Stimulated activated CD4-positive, alpha-beta T cell treated with anti-CD3 and anti-CD28 coated beads, Interleukin-1b, Interleukin-23, amount 100 ng/mL, for 1 hour (primary cell): Measurements from ENCODE around the gene GPR42.
"Not testable (repeated sequence)": the region's sequence is repeated elsewhere in the genome, so short reads cannot be mapped to it uniquely, and the experiment has no call there.

ENCODE experiments used
- DNase-seq, 2 donors: peaks; one replicate each; pipeline ENCODE4 v3.0.0-alpha.2; 2020; ENCODE audit warnings: low read depth in 2 of 2

Gene GPR42

GRCh38 chr19:35396240-35396885 lies 25.5 kb downstream of the GPR42 start:
- no peak for DNase-seq

DNA sequence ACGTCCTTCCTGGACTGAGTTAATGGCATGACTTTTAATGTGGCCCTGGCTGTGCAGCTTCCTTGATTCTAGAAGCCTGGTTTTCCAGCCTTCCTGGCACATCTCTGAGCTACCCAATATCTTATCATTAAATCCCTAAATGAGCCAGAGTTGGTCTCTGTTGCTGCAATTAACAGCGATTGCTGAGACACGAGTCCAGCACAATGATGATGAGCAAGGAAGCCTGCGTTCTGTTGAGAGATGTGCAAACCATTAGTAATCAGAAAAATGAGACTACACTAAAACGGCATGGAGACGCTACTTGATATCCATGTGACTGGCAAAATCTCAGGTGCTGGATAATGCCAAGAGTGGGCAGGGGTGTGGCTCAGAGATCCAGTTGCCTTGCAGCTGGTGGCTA lies 26.2 kb downstream of the GPR42 start:
- DNase-seq = no peak

GRCh38 chr19:35398570-35398969 lies 27.7 kb downstream of the GPR42 start:
- no peak for DNase-seq

- no peak for DNase-seq
Observed at GRCh38 chr19:35399231-35399630, 28.4 kb downstream of the GPR42 start.

DNA sequence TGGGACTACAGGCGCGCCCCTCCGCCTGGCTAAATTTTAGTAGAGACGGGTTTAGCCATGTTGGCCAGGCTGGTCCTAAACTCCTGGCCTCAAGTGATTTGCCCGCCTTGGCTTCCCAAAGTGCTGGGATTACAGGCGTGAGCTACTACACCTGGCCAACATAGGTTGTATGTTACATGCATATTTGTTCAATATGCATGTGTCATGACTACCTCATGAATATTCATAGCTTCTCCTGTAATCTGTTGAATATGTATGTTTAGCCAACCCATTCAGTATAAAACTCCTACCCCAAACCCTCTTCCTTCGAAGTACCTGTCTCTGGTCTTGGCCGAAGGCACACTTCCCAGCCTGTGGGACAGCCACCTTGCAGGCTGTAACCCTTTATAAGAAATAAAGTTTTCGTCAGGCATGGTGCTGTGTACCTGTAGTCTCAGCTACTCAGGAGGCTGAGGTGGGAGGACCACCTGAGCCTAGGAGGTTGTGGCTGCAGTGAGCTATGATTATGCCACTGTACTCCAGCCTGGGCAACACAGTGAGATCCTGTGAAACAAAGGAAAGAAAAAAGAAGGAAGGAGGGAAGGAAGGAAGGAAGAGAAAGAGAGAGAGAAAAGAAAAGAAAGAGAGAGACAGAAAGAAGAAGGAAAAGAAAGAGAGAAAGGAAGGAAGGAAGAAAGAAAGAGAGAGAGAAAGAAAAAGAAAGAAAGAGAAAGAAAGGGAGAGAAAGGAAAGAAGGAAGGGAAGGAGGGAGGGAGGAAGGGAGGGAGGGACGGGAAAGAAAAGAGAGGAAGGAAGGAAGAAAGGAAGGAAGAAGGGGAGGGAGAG lies 29.3 kb downstream of the GPR42 start:
- no peak for DNase-seq

DNA sequence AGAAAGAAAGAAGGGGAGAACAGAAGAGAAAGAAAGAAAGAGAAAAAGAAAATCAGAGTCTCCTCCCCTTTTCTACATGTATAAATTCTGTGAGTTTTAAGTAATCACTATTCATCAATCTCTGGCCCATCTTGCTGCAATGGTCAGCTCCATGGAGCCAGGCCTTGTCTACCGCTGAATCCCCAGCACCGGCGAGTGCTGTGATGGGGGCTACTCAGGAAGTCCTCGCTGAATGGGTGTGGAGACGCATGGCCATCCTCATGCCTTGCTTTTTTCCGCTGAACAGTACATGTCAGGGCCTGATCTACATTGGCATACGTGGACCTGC lies 29.9 kb downstream of the GPR42 start:
- no peak for DNase-seq

DNA sequence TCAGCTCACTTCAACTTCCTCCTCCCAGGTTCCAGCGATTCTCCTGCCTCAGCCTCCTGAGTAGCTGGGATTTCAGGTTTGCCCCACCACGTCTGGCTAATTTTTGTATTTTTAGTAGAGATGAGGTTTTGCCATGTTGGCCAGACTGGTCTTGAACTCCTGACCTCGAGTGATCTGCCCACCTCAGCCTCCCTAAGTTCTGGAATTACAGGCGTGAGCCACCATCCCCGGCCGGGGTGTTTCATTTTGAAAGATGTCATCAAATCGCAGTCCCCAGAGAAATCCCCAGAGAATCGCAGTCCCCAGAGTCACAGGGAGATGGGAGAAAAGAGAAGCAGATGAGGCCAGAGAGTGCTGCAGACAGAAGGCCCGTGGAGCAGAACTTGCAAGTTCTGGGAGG lies 30.5 kb downstream of the GPR42 start:
- DNase-seq = not testable (repeated sequence)

GRCh38 chr19:35403116-35403760 lies 32.4 kb downstream of the GPR42 start:
- DNase-seq = no peak

DNA sequence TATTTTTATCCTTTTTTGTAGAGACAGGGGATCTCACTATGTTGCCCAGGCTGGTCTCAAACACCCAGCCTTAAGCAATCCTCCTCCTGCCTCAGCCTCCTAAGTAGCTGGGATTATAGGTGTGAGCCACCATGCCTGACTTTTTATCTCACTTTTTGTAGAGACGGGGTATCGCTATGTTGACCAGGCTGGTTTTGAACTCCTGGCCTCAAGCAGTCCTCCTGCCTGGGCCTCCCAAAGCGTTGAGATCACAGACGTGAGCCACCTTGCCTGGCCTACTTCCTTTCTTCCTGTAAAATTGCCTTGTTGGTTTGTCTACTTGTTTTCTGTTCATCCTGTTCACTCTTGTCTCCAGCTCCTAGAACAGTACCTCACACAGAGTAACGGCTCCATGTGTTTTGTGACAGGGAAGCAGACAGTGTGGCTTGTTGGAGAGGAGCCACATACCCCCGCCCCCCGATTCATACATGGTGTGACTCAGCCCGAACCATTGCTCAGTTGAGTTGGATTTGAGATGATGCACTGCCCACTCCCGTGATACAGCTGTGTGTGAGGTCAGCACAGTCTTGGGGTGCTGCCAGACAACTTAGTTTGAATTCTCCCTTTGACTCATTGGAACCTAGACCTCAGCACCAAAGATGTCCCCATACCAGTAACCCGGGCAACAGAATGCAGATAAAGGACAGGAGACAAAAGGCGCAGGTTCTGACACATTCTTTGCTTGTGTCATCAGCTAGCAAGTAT lies 34.2 kb downstream of the GPR42 start:
- no peak for DNase-seq

- DNase-seq = no peak
Observed at GRCh38 chr19:35407619-35408018, 36.8 kb downstream of the GPR42 start.

DNA sequence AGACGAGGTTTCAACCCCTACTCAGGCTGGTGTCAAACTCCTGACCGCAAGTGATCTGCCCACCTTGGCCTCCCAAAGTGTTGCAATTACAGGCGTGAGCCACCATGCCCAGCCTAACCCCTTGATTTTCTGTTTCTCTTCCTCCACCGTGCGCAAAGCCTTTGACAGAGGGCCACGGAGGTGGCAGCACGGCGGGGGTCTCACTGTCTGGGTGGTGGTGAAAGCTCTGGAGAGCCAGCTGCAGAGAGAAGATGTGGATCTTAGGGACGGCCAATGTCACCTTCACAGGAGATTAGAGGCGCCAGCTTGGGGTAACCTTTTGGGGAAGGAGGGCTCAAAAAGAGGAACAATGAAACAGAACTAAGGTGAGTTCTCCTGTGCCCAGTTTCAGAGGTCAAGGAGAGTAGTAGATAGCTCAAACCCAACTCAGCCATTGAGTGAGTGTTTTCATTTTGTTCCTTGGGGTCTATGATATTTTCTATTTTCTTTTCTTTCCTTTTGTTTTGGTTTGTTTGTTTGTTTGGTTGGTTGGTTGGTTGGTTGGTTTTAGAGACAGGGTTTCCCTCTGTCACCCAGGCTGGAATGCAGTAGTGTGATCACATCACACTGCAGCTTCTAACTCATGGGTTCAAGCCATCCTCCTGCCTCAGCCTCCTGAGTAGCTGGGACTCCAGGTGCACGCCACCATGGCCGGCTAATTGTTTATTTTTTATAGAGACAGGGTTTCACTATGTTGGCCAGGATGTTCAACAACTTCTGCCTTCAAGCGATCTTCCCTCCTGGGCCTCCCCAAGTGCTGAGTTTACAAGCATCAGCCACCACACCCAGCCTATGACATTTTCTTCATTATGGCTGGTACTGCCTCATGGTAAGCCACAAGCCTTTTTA lies 37.7 kb downstream of the GPR42 start:
- no peak for DNase-seq

- no peak for DNase-seq
Observed at GRCh38 chr19:35409191-35409590, 38.3 kb downstream of the GPR42 start.

- DNase-seq = no peak
Observed at GRCh38 chr19:35410487-35410886, 39.6 kb downstream of the GPR42 start.

DNA sequence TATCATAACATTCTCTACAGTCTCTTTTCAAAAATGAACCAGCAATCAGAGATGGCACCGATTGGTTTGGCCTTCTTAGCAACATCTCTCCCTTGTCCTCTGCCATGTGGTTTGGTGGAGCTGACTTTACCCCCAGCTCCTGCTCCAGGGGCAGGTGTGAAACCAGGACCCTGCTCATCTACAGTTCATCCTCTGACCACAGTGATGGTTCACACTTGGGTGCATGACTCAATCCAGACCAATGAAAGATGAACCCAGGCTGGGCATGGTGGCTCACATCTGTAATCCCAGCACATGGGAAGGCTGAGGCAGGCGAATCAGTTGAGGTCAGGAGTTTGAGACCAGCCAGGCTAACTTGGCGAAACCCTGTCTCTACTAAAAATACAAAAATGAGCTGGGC lies 43.6 kb downstream of the GPR42 start:
- no peak for DNase-seq

DNA sequence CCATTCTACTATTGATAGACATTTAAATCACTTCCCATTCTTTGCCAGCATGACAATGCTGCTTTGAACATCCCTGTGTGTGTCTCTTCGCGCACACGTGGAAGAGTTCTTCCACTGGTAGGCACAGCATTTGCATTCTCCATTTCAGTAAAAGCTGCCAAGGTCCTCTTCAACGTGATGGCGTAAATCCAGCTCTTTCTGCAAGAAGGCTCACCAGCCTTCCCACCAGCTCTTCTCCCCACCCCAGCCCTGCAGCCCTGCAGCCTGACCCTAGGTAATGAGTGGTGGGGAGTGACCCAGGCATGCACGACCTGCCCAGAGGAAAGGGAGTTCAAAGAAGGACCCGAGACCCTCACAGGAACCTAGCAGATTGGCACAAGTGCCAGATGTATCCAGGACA lies 45.5 kb downstream of the GPR42 start:
- no peak for DNase-seq

DNA sequence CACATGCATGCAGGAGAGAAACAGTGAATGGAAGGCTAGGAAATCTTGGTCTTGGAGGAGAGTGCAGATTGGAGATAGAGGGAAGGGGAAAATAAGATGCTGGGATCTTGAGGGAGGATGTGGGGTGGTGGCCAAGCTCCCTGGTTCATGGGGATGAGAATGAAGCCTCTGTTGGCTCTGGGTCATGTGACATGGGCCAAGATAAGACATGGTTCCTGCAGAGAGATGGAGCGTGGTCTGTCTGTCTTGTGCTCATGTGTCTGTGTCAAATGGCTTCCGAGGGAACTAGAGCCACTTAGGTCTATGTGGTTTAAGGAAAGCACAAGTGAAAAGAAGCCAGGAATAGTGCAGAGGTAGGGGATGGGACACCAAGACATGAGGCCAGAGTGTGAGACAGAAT lies 46.4 kb downstream of the GPR42 start:
- no peak for DNase-seq

DNA sequence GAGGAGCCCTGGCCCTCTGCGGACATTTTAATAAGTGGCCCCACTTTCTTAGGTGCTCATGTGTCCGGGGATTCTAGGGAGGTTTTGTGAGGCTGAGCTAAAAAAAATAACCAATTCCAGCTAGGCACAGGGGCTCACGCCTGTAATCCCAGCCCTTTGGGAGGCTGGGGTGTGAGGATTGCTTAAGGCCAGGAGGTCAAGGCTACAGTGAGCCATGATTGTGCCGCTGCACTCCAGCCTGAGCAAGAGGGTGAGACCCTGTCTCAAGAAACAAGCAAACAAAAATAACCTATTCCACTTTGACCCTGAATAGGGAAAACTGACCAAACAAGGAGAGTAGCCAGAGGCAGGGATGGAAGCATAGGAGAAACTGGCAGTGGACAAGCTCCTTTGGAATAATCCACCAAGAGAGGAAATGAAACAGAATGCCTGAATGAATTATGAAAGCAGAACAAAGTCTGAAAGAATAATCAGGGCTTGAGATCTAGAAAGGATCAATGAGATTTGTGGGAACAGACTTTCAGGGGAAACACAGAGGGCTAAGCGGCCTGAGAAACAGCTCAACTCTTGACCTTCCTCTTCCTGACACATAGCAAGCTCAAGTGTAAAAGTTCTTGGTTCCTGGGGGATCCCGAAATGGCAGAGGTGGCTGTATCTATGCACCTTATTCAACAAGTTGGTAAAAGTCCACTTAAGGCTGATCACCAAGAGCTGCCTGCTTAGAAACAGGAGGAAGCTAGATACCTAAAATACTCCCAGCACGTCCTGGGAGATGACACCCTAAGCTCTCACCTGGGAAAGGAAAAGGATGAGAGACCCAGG lies 47.1 kb downstream of the GPR42 start:
- no peak for DNase-seq

DNA sequence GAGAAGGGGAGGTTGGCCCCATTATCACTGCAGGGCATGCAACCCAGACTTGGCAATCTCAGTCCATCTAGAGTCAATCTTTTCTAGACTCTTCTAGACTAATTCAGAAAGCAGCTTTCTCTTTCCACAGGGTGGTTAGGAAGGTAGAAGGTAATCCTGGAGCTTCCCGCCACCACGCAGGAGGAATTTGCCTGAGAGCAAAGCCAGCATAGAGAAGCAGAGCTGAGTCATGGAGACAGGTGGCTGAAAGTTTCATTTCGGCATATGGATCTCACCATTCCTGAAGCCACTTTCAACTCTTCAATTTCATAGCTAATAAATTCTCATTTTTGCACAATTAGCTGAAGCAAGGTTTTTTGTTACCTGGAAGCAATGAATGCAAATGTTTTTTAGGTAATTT lies 48.2 kb downstream of the GPR42 start:
- DNase-seq = no peak

DNA sequence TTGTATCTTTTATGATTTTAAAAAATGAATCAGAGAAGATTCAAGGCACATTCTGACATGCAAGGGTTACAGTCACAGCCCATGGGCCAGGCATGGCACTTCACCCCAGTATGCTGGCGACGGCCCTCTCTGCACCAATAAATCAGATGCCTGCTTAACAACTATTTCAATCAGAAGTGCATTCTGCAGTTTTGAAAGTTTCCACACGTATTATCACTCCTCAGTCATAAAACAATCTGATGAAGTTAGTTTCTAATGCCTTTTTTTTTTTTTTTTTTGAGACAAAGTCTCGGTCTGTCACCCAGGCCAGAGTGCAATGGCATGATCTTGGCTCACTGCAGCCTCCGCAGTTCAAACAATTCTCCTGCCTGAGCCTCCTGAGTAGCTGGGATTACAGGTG lies 48.9 kb downstream of the GPR42 start:
- no peak for DNase-seq

DNA sequence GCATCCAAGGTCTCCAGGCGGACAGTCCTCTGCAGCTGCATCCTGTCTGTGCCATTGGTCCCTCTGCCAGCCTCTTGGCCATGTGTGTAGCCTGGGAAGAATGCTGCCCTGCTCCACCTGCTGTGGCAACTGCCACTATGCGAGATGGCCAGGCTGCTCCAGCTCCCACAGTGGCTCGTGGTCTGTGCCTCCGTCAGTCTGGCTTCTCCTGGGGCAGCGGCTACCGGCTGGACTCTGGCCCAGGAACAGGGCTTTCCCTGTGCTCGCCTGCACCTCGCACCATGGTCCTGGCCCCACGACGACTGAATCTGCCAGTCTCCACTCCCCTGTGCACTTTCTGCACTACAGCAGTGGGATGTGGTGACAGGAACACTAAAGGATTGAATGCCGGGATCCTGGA lies 50.5 kb downstream of the GPR42 start:
- no peak for DNase-seq
